Lower leg skin (tissue), 3 donors: ENCODE data around the gene DNAH14.

ENCODE experiments used
- POLR2A ChIP-seq, 2 donors: fragments of 450-650 bp; IDR thresholded peaks; one replicate each; pipeline ENCODE4 v1.6.1; 2016 to 2017; ENCODE audit warnings: antibody characterized with exemption in 2 of 2, mild to moderate bottlenecking in 1 of 2, moderate library complexity in 1 of 2
- TF ChIP-seq, protein P1 (sequence below), 3 donors: fragments of 450-650 bp; IDR thresholded peaks; one replicate each; pipeline ENCODE4 v1.5.1; 2016; ENCODE audit warnings: antibody characterized with exemption in 3 of 3, mild to moderate bottlenecking in 3 of 3, moderate library complexity in 2 of 3

DNA sequence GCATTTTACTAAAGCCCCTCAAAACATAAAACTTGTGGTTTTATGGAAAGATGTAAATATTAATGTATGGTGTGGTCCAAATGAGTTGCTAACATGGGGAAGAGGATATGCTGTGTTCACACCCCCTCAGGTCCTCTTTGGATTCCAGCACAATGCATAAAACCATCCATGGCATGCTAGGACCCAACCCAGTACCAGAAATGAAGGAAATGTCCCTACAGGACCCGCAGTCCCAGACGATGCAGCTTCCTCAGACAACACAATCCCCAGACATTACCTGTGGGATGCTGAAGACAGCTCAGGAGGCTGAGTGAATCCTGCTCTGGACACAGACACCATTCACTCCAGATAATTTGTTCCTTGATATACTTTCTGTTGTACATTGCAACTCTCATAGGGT is 296.2 kb downstream of the DNAH14 start:
- TF ChIP-seq, protein P1, sequence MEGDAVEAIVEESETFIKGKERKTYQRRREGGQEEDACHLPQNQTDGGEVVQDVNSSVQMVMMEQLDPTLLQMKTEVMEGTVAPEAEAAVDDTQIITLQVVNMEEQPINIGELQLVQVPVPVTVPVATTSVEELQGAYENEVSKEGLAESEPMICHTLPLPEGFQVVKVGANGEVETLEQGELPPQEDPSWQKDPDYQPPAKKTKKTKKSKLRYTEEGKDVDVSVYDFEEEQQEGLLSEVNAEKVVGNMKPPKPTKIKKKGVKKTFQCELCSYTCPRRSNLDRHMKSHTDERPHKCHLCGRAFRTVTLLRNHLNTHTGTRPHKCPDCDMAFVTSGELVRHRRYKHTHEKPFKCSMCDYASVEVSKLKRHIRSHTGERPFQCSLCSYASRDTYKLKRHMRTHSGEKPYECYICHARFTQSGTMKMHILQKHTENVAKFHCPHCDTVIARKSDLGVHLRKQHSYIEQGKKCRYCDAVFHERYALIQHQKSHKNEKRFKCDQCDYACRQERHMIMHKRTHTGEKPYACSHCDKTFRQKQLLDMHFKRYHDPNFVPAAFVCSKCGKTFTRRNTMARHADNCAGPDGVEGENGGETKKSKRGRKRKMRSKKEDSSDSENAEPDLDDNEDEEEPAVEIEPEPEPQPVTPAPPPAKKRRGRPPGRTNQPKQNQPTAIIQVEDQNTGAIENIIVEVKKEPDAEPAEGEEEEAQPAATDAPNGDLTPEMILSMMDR (IDR thresholded peaks at IDR 0.05): no peak
- no peak for TF ChIP-seq POLR2A (IDR thresholded peaks at IDR 0.05)
